SKM-1 treated with dmso at 0.1 percent for 144 hours (cell line): ENCODE results near the gene HSD17B13.
"Not testable (repeated sequence)": the region's sequence is repeated elsewhere in the genome, so short reads cannot be mapped to it uniquely, and the experiment has no call there.

Experiments used
- DNase-seq: peaks from one replicate; lab custom pipeline; 2025; ENCODE audit not compliant: unreplicated experiment; lab: John Stamatoyannopoulos, UW

Gene HSD17B13

GRCh38 chr4:87322754-87323153 lies at the start of gene HSD17B13:
HSD17B13 (minus strand) TSS chr4:87322882; CDS start chr4:87322841, 41 bp downstream.
- no peak for DNase-seq

DNA sequence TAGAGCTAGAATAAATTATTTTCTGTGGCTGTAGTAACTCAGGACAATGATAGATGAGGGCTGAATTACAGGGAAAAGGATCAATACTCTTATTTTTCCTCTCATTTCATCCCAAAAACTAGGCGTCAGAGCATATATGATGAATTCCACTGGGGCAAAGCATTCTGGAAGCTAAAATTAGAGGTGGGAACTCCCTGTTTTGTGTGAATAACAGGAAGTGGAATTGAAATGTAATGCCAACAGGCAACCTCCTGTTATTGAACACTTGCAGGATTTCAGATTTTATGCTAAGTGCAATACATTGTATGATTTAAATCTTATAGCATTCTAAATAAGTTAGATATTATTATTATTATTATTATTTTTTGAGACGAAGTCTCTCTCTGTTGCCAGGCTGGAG lies 47.4 kb upstream of the HSD17B13 start:
- no peak for DNase-seq

- no peak for DNase-seq
These were observed 44.0 kb upstream of the HSD17B13 start for GRCh38 chr4:87366521-87367162.

DNA sequence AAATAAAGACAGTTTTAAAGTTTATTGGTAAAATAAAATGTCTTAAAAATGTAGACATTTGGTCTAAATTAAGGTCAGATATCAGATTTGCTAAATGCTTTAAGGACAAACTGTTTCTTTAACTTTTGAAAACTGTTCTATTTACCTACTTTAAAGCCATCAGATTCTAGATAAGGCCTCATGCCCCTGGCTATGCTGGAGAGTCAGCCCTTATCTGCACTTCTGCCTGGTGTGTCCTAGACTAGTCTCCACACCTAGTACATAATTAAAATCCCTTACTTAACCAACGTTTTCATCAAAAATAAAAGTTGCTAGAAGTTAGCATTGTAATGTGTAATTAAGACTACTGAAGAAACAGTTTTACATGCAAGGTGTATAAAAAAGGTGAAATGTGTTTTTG lies 42.7 kb upstream of the HSD17B13 start:
- no peak for DNase-seq

- DNase-seq: no peak
These were observed 40.9 kb upstream of the HSD17B13 start for GRCh38 chr4:87363552-87363951.

- no peak for DNase-seq
These were observed 37.8 kb upstream of the HSD17B13 start for GRCh38 chr4:87360338-87360935.

DNA sequence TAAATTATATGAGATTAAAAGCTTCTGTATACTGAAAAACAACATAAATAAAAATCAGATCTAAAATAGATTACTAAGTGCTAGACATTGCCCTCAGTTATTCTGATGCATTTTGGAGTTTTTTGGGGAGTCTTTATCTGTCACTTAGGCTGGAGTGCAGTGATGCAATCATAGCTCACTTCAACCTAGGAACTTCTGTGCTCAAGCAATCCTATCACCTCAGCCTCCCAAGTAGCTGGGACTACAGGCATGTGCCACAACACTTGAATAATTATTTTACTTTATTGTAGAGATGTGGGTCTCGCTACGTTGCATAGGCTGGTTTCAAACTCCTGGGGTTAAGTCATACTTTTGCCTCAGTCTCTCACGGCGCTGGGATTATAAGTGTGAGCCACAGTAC lies 36.6 kb upstream of the HSD17B13 start:
- DNase-seq: no peak

GRCh38 chr4:87356832-87357526 lies 34.3 kb upstream of the HSD17B13 start:
- DNase-seq: no peak

DNA sequence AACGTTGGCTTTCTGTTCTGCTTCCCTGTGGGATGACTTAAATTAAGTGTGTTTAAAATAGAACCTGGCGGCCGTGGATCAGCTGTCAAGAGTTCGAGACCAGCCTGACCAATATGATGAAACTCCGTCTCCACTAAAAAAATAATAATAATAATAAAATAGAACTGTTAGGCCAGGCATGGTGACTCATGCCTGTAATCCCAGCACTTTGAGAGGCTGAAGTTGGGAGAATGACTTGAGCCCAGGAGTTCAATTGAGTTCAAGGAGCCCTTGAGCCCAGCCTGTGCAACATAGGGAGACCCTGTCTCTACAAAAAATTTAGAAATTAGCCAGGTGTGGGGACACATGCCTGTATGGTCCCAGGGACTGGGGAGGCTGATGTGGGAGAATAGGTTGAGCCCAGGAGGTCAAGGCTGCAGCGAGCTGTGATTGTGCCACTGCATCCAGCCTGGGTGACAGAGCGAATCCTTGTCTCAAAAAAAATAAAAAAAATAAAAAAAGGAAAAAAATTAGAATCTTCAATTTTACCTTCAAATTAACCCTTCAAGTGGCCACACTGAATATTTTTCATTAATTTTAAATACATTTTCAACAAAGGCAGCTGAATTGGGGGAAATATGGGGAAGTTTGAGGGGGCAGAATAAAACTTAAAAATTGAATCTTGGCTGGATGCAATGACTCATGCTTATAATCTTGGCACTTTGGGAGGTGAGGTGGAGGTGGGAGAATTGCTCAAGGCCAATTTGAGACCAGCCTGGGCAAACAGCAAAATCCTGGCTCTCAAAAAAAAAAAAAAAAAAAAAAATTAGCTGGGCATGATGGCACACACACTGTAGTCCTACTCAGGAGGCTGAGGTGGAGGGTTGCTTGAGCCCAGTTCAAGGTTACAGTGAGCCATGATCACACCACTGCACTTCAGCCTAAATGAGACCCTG lies 31.8 kb upstream of the HSD17B13 start:
- DNase-seq: no peak

GRCh38 chr4:87353592-87353991 lies 30.9 kb upstream of the HSD17B13 start:
- DNase-seq: no peak

DNA sequence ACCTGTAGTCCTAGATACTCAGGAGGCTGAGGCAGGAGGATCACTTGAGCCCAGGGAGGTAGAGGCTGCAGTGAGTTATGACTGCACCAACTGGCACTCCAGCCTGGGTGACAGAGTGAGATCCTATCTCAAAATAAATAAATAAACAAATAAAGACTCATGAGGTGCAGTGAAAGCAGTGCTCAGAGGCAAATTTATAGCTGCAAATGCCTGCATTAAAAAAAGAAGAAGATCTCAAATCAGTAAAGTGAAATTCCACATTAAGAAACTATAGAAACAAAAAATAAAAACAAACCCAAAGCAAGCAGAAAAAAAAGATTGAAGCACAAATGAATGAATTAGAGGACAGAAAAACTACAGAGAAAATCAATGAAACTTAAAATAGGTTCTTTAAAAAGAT lies 22.5 kb upstream of the HSD17B13 start:
- no peak for DNase-seq

GRCh38 chr4:87342872-87343271 lies 20.2 kb upstream of the HSD17B13 start:
- no peak for DNase-seq

GRCh38 chr4:87341954-87342635 lies 19.4 kb upstream of the HSD17B13 start:
- DNase-seq: not testable (repeated sequence)

DNA sequence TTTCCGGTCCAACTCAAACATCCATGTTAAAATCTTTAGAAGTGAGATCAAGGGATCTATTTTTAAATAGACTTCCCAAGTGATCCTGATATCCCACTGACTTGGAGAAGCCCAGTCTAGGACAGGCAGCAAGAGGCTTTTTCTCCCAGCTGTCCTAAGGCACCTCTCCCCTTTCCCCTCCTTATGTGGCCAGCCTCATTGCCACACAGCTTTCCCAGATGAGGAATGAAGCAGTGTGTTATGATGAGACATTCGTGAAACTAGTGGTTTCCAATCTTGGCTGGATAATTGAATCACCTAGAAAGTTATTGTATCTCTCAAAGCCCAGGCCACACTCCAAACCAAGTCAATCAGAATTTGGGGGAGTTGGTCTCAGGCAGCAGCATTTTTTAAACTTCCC lies 16.8 kb upstream of the HSD17B13 start:
- DNase-seq: no peak

GRCh38 chr4:87337361-87337760 lies 14.7 kb upstream of the HSD17B13 start:
- no peak for DNase-seq

DNA sequence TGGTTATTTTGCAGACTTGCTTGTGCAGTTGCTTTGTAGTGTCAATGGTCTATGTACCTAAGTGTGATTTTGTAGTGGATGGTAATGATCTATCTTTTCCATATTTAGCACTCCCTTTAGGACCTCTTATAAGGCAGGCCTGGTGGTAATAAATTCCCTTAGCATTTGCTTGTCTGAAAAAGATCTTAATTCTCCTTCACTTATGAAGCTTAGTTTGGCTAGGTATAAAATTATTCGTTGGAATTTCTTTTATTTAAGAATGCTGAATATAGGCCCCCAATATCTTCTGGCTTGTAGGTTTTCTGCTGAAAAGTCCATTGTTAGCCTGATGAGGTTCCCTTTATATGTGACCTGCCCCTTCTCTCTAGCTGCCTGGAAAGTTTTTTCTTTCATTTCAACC lies 10.6 kb upstream of the HSD17B13 start:
- DNase-seq: no peak

DNA sequence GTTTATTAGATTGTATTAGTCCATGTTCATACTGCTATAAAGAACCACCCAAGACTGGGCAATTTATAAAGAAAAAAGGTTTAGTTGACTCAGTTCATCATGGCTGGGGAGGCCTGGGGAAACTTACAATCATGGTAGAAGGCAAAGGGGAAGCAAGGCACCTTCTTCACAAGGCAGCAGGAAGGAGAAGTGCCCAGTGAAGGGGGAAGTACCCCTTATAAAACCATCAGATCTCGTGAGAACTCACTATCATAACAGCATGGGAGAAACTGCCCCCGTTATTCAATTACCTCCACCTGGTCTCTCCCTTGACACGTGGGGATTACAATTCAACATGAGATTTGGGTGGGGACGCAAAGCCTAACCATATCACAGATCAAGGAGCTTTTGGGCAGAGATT lies 8.1 kb upstream of the HSD17B13 start:
- no peak for DNase-seq

- DNase-seq: no peak
These were observed 4.5 kb upstream of the HSD17B13 start for GRCh38 chr4:87327136-87327535.

GRCh38 chr4:87326460-87326859 lies 3.8 kb upstream of the HSD17B13 start:
- no peak for DNase-seq

GRCh38 chr4:87321888-87322287 lies 794 bp downstream of the HSD17B13 start:
- no peak for DNase-seq

GRCh38 chr4:87317527-87317926 lies 5.2 kb downstream of the HSD17B13 start:
- no peak for DNase-seq
